Measurements from ENCODE around the gene RAMAC. TPM values are rescaled to one million over a fixed set of nuclear protein-coding genes. Genes with fewer than 3 reads are reported as not detected.

RAMAC gene
- total and polyA plus RNA-seq, 8 donors, result 1.2 to 84.0 (median 23.9) TPM

DNA sequence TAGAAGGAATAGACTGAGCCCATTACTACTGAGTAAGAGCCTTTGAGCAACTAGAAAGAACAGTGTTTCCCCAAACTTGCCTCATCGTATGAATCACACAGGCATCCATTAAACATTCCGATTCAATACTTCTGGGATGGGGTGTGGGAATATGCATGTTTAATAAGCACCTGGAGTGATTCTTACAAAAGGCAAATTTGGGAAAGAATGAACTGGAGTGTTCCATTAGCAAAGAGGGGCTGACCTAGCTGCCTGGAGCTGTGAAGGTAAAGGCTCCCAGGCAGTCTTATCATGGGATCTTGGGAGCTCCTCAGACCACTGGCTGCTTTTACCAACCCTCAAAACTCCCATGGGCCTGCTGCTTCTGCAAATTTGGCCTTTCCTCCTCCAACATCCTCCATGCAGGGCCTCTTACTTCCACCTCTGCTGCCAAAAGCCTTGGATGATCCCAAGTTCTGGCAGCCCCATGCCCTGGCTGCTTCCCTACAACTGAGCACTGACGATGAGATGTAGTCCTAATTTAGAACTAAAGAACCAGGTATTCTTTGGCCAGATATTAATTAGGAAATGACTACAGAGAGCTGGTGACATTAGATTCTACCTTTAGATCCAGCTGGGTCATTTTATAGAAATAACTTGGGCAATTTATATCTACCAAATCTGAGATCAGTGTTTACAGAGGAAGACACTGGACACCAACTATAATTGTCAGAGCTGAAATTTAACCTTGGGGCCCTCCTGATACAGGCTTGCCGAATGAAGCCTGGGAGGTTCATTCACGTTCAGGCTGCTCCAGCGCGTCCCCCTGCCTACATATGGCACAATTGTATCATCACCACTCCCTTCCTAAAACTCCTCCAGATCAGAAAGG lies 22.3 kb upstream of the RAMAC start:
- WGBS, 5 donors, result 87 to 96% (median 94%) methylated on average over 7 of the region's 7 CpGs
- intact Hi-C loops (cut with DNase I; ENCODE audit: low total_unique reads), result no loop called here

DNA sequence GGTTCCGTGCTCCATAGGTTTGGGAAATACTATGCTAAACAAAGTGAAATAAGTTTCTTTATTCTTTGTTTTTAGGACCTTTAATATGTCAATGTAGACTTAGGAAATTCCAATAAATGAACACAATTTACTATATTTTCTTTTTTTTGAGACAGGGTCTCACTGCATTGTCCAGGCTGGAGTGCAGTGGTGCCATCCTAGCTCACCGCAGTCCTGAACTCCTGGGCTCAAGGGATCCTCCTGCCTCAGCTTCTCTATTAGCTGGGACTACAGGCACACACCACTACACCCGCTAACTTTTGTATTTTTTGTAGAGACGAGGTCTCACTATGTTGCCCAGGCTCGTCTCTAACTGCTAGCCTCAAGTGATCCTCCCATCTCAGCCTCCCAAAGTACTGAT lies 21.1 kb upstream of the RAMAC start:
- no peak for DNase-seq
- Histone ChIP-seq H3K9me3 (no peaks in the 10 kb centered on the region), H3K4me1 (peaks cover 1 to 9% (median 6%) of the 10 kb centered on the region in 4 donors), H3K36me3 (no peaks in the 10 kb centered on the region), H3K27ac (no peak overlapping the region), H3K27me3 (no peaks in the 10 kb centered on the region), H3K4me3 (no peak overlapping the region)
- no peak for TF ChIP-seq POLR2A (IDR thresholded peaks at IDR 0.05)
- TF ChIP-seq EP300 (IDR thresholded peaks at IDR 0.05), result no peak
- TF ChIP-seq POLR2AphosphoS5 (IDR thresholded peaks at IDR 0.05), result no peak
- TF ChIP-seq, protein P1, sequence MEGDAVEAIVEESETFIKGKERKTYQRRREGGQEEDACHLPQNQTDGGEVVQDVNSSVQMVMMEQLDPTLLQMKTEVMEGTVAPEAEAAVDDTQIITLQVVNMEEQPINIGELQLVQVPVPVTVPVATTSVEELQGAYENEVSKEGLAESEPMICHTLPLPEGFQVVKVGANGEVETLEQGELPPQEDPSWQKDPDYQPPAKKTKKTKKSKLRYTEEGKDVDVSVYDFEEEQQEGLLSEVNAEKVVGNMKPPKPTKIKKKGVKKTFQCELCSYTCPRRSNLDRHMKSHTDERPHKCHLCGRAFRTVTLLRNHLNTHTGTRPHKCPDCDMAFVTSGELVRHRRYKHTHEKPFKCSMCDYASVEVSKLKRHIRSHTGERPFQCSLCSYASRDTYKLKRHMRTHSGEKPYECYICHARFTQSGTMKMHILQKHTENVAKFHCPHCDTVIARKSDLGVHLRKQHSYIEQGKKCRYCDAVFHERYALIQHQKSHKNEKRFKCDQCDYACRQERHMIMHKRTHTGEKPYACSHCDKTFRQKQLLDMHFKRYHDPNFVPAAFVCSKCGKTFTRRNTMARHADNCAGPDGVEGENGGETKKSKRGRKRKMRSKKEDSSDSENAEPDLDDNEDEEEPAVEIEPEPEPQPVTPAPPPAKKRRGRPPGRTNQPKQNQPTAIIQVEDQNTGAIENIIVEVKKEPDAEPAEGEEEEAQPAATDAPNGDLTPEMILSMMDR (IDR thresholded peaks at IDR 0.05), result no peak
- WGBS, 5 donors, result 96 to 99% (median 97%) methylated on average over 5 of the region's 5 CpGs
- intact Hi-C loops (cut with DNase I; ENCODE audit: low total_unique reads), result no loop called here

More for the DNA sequence above, 22.3 kb upstream of the RAMAC start:
- no peaks in the 10 kb centered on the region for H3K9me3 ChIP-seq
- no peak overlapping the region for H3K4me3 ChIP-seq
- DNase-seq, result no peak
- H3K36me3 ChIP-seq, result no peaks in the 10 kb centered on the region
- H3K27me3 ChIP-seq, result no peaks in the 10 kb centered on the region
- no peak for TF ChIP-seq EP300 (IDR thresholded peaks at IDR 0.05)
- TF ChIP-seq, protein P1 (IDR thresholded peaks at IDR 0.05), result no peak
- no peak for TF ChIP-seq POLR2AphosphoS5 (IDR thresholded peaks at IDR 0.05)
- no peak for TF ChIP-seq POLR2A (IDR thresholded peaks at IDR 0.05)
- no peak overlapping the region for H3K27ac ChIP-seq
- H3K4me1 ChIP-seq, result peaks cover 4 to 9% (median 5%) of the 10 kb centered on the region in 4 donors

DNA sequence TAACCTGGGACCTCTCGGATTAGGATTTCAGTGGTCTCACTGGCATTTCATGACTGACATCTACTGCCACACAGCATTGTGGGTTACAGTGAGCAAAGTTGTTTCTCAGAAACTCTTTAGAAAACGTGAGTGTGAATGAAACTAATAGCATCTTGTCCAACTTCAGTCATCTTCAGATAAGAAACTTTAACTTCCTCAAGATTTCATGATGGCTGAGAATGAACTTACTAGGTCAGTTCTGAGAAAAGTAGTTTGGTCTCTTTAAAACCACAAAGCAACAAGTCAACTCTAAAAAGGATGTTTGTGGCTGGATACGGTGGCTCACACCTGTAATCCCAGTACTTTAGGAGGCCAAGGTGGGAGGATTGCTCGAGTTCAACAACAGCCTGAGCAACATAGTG lies 19.3 kb upstream of the RAMAC start:
- no peak overlapping the region for H3K27ac ChIP-seq
- H3K4me1 ChIP-seq, result peaks cover 5 to 24% (median 12%) of the 10 kb centered on the region in 4 donors
- no peaks in the 10 kb centered on the region for H3K27me3 ChIP-seq
- 59 to 87% (median 80%) methylated on average over 4 of the region's 4 CpGs for WGBS, 5 donors
- TF ChIP-seq POLR2AphosphoS5 (IDR thresholded peaks at IDR 0.05), result no peak
- no peak for TF ChIP-seq POLR2A (IDR thresholded peaks at IDR 0.05)
- no peak for TF ChIP-seq EP300 (IDR thresholded peaks at IDR 0.05)
- TF ChIP-seq, protein P1 (IDR thresholded peaks at IDR 0.05), result no peak
- intact Hi-C loops (cut with DNase I; ENCODE audit: low total_unique reads), result no loop called here
- H3K9me3 ChIP-seq, result no peaks in the 10 kb centered on the region
- no peak for DNase-seq
- no peak overlapping the region for H3K4me3 ChIP-seq
- H3K36me3 ChIP-seq, result no peaks in the 10 kb centered on the region

DNA sequence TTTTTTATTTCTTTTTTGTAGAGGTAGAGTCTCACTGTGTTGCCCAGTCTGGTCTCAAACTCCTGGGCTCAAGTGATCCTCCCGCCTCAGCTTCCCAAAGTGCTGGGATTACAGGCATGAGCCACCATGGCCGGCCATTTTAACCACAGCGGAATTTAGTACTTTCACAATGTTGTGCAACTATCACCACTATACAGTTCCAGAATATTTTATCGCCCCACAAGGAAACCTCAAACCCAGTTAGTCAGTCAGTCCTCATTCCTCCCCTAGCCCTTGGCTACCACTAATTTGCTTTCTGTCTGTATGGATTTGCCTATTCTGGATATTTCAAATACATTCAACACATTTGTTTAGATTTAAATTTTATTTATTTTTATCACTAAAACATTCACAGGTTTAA lies 17.9 kb upstream of the RAMAC start:
- Histone ChIP-seq H3K4me1 (peaks cover 5 to 26% (median 15%) of the 10 kb centered on the region in 4 donors), H3K9me3 (no peaks in the 10 kb centered on the region), H3K4me3 (no peak overlapping the region), H3K27me3 (no peaks in the 10 kb centered on the region), H3K27ac (no peak overlapping the region), H3K36me3 (no peaks in the 10 kb centered on the region)
- TF ChIP-seq POLR2AphosphoS5 (IDR thresholded peaks at IDR 0.05), result no peak
- no peak for DNase-seq
- intact Hi-C loops (cut with DNase I; ENCODE audit: low total_unique reads), result no loop called here
- 78 to 96% (median 91%) methylated on average over 4 of the region's 4 CpGs for WGBS, 5 donors

DNA sequence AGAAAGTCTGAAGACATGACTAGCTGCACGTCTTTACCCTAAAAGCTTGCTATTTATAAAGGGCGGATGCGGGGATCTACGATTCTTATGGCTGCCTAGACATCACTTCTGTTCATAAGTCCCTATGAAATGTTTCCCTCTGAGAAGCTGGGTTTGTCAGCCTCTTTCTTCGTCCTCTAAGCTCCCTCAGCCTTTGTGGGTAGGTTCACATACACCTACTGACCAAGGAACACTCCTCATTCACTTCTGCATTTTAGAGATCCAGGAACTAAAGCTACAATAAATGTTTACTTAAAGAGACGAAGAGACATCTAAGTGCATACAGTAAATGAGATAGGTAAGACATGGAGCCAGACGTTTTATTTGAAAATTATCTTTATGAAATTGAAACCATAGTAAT lies 16.7 kb upstream of the RAMAC start:
- intact Hi-C loops (cut with DNase I; ENCODE audit: low total_unique reads), result no loop called here
- no peak overlapping the region for H3K27ac ChIP-seq
- 71 to 74% (median 72%) methylated on average over 7 of the region's 7 CpGs for WGBS, 5 donors
- peaks cover 5 to 26% (median 15%) of the 10 kb centered on the region in 4 donors for H3K4me1 ChIP-seq
- TF ChIP-seq, protein P1 (IDR thresholded peaks at IDR 0.05), result no peak
- no peak for TF ChIP-seq POLR2A (IDR thresholded peaks at IDR 0.05)
- no peak for TF ChIP-seq POLR2AphosphoS5 (IDR thresholded peaks at IDR 0.05)
- TF ChIP-seq EP300 (IDR thresholded peaks at IDR 0.05), result no peak
- no peaks in the 10 kb centered on the region for H3K9me3 ChIP-seq
- H3K27me3 ChIP-seq, result no peaks in the 10 kb centered on the region
- H3K36me3 ChIP-seq, result no peaks in the 10 kb centered on the region
- no peak for DNase-seq
- H3K4me3 ChIP-seq, result no peak overlapping the region
